Motor neuron (in vitro differentiated cells): Measurements from ENCODE around the gene SAYSD1. TPM values are rescaled to one million over a fixed set of nuclear protein-coding genes. Genes with fewer than 3 reads are reported as not detected.

Experiments used
- ATAC-seq, 8 experiments: fragments of 200-7000 bp; cut with Tn5 transposase; replicated peaks in 6 of 8; 2 replicates each; pipeline ENCODE4 v1.8.0; 2021; ENCODE audit warnings: mild to moderate bottlenecking in 8 of 8, moderate library complexity in 8 of 8
- H3K27ac ChIP-seq, 2 donors: fragments of 250-450 bp; sonication (Bioruptor Pico); 2 replicates each; pipeline ENCODE4 v1.9.0; 2021; ENCODE audit warnings: antibody characterized with exemption in 2 of 2, mild to moderate bottlenecking in 2 of 2, moderate library complexity in 1 of 2
- H3K4me1 ChIP-seq, 2 donors: fragments of 250-450 bp; sonication (Bioruptor Pico); replicated peaks in 1 of 2; 2 replicates each; pipeline ENCODE4 v1.6.1; 2021; ENCODE audit warnings: antibody characterized with exemption in 2 of 2, mild to moderate bottlenecking in 2 of 2, moderate library complexity in 1 of 2
- H3K4me3 ChIP-seq, 5 donors: fragments of 250-450 bp; sonication (Bioruptor Pico); 2 replicates each; pipeline ENCODE4 v1.9.0; 2021; ENCODE audit warnings: antibody characterized with exemption in 5 of 5, mild to moderate bottlenecking in 5 of 5, moderate library complexity in 4 of 5
- WGBS, 10 experiments: fragments of 450-650 bp; shearing (Covaris generic); methylation state at CpG; one replicate each; pipeline ENCODE4 v1.0.0; 2022; 5-methylcytosine and 5-hydroxymethylcytosine counted together
- in situ Hi-C, 9 experiments: fragments of 400-800 bp; cut with MboI; loops; one replicate each; pipeline ENCODE4 v1.15.0; 2021; ENCODE audit warnings: low sequenced_read_pairs in 9 of 9, low pct_unique_long_range_greater_than_20kb in 2 of 9; ENCODE audit not compliant: unreplicated experiment in 9 of 9
- total RNA-seq, 8 experiments: library from RNA; unstranded; fragments of 300-600 nt; gene quantifications; 2 replicates each; pipeline versions ENCODE4 v1.2.3 to v1.2.4, GENCODE V29; 2022

SAYSD1 gene
- total RNA-seq, 8 experiments from 2014 or later, result 8.8 to 14.3 (median 11.9) TPM

- WGBS, 10 experiments, result 60 to 100% (median 100%) methylated on average over 1 of the region's 1 CpG; no CpG with 5 or more reads in 5 of the 10 experiments
- no peak overlapping the region for H3K27ac ChIP-seq
- ATAC-seq, result no peak
- H3K4me1 ChIP-seq, result peaks cover 0 to 3% of the 10 kb centered on the region in 2 donors
- in situ Hi-C loops, result no loop called here
- no peak overlapping the region for H3K4me3 ChIP-seq
These were observed 12.2 kb downstream of the SAYSD1 start for GRCh38 chr6:39102821-39103136.

GRCh38 chr6:39102071-39102820 is 12.7 kb downstream of the SAYSD1 start:
- no peak overlapping the region for H3K4me3 ChIP-seq
- peak; percentile 44 to 81 (median 55) for ATAC-seq
- in situ Hi-C loops, result no loop called here

GRCh38 chr6:39100358-39100757 is 14.6 kb downstream of the SAYSD1 start:
- Histone ChIP-seq H3K27ac (no peak overlapping the region), H3K4me1 (peaks cover 0 to 7% of the 10 kb centered on the region in 2 donors), H3K4me3 (no peak overlapping the region)
- ATAC-seq, result no peak
- in situ Hi-C loops, result no loop called here
- 0 to 83% (median 49%) methylated on average over 1 to 3 of the region's 3 CpGs; no CpG with 5 or more reads in 3 of the 10 experiments for WGBS, 10 experiments

More at GRCh38 chr6:39102071-39102820, 12.7 kb downstream of the SAYSD1 start:
- H3K4me1 ChIP-seq, result peaks cover 0 to 3% of the 10 kb centered on the region in 2 donors
- 33 to 83% (median 40%) methylated on average over 1 to 10 of the region's 12 CpGs; no CpG with 5 or more reads in 2 of the 10 experiments for WGBS, 10 experiments
- no peak overlapping the region for H3K27ac ChIP-seq

- in situ Hi-C loops, result no loop called here
- no peak overlapping the region for H3K4me3 ChIP-seq
- no peak for ATAC-seq
- no peak overlapping the region for H3K27ac ChIP-seq
- peaks cover 22 to 38% of the 10 kb centered on the region in 2 donors for H3K4me1 ChIP-seq
These were observed 19.4 kb downstream of the SAYSD1 start for GRCh38 chr6:39095578-39095977.

- ATAC-seq, result peak in 2 of 8 experiments; percentile 48 to 70
- in situ Hi-C loops, result no loop called here
- 63 to 96% (median 80%) methylated on average over 2 to 4 of the region's 4 CpGs; no CpG with 5 or more reads in 1 of the 10 experiments for WGBS, 10 experiments
- Histone ChIP-seq H3K27ac (no peak overlapping the region), H3K4me3 (no peak overlapping the region), H3K4me1 (peaks cover 27 to 38% of the 10 kb centered on the region in 2 donors)
These were observed 21.8 kb downstream of the SAYSD1 start for GRCh38 chr6:39093149-39093708.

- Histone ChIP-seq H3K4me1 (peaks cover 27 to 38% of the 10 kb centered on the region in 2 donors), H3K27ac (no peak overlapping the region), H3K4me3 (no peak overlapping the region)
- ATAC-seq, result peak in 6 of 8 experiments; percentile 36 to 59 (median 46)
- in situ Hi-C loops, result no loop called here
- WGBS, 10 experiments, result 0 to 83% (median 30%) methylated on average over 1 of the region's 1 CpG; no CpG with 5 or more reads in 6 of the 10 experiments
These were observed 22.9 kb downstream of the SAYSD1 start for GRCh38 chr6:39092124-39092523.

GRCh38 chr6:39091220-39091619 is 23.8 kb downstream of the SAYSD1 start:
- 0 to 69% (median 47%) methylated on average over 1 to 7 of the region's 7 CpGs; no CpG with 5 or more reads in 3 of the 10 experiments for WGBS, 10 experiments
- H3K4me1 ChIP-seq, result peaks cover 34 to 45% of the 10 kb centered on the region in 2 donors
- peak in 5 of 8 experiments; percentile 42 to 78 (median 54) for ATAC-seq

GRCh38 chr6:39090036-39090435 is 24.9 kb downstream of the SAYSD1 start:
- H3K4me3 ChIP-seq, result no peak overlapping the region
- in situ Hi-C loops, result no loop called here
- 26 to 91% (median 71%) methylated on average over 1 to 3 of the region's 4 CpGs; no CpG with 5 or more reads in 2 of the 10 experiments for WGBS, 10 experiments
- H3K27ac ChIP-seq, result no peak overlapping the region
- no peak for ATAC-seq
- H3K4me1 ChIP-seq, result peaks cover 46 to 49% of the 10 kb centered on the region in 2 donors

More at GRCh38 chr6:39091220-39091619, 23.8 kb downstream of the SAYSD1 start:
- in situ Hi-C loops, result no loop called here
- no peak overlapping the region for H3K4me3 ChIP-seq
- no peak overlapping the region for H3K27ac ChIP-seq

GRCh38 chr6:39088331-39088730 is 26.7 kb downstream of the SAYSD1 start:
- Histone ChIP-seq H3K4me1 (peaks cover 42 to 46% of the 10 kb centered on the region in 2 donors), H3K4me3 (no peak overlapping the region), H3K27ac (no peak overlapping the region)
- in situ Hi-C loops, result no loop called here
- ATAC-seq, result peak; percentile 51 to 95 (median 72)
- WGBS, 10 experiments, result 0 to 20% (median 12%) methylated on average over 1 to 4 of the region's 4 CpGs; no CpG with 5 or more reads in 1 of the 10 experiments

- peaks cover 35 to 36% of the 10 kb centered on the region in 2 donors for H3K4me1 ChIP-seq
- no peak for ATAC-seq
- H3K27ac ChIP-seq, result no peak overlapping the region
- WGBS, 10 experiments, result 10 to 89% (median 59%) methylated on average over 2 to 6 of the region's 7 CpGs; no CpG with 5 or more reads in 5 of the 10 experiments
- H3K4me3 ChIP-seq, result no peak overlapping the region
- in situ Hi-C loops, result no loop called here
These were observed 27.8 kb downstream of the SAYSD1 start for GRCh38 chr6:39087197-39087596.

GRCh38 chr6:39086711-39087110 is 28.3 kb downstream of the SAYSD1 start:
- no peak overlapping the region for H3K4me3 ChIP-seq
- peaks cover 30 to 31% of the 10 kb centered on the region in 2 donors for H3K4me1 ChIP-seq
- 0 to 100% (median 61%) methylated on average over 1 to 2 of the region's 6 CpGs; no CpG with 5 or more reads in 4 of the 10 experiments for WGBS, 10 experiments
- ATAC-seq, result no peak
- H3K27ac ChIP-seq, result peak overlapping the region in 1 of 2 donors; percentile 16
- in situ Hi-C loops, result no loop called here

- peak in 3 of 8 experiments; percentile 11 to 51 (median 14) for ATAC-seq
- Histone ChIP-seq H3K4me3 (no peak overlapping the region), H3K27ac (peak overlapping the region in 1 of 2 donors; percentile 16), H3K4me1 (peaks cover 27 to 30% of the 10 kb centered on the region in 2 donors)
- WGBS, 10 experiments, result 20 to 90% (median 57%) methylated on average over 2 to 3 of the region's 7 CpGs; no CpG with 5 or more reads in 6 of the 10 experiments
- in situ Hi-C loops, result no loop called here
These were observed 28.7 kb downstream of the SAYSD1 start for GRCh38 chr6:39086294-39086693.

GRCh38 chr6:39085129-39085797 is 29.7 kb downstream of the SAYSD1 start:
- peaks cover 23 to 28% of the 10 kb centered on the region in 2 donors for H3K4me1 ChIP-seq
- ATAC-seq, result peak in 5 of 8 experiments; percentile 61 to 85 (median 65)
- H3K4me3 ChIP-seq, result no peak overlapping the region
- in situ Hi-C loops, result no loop called here
- WGBS, 10 experiments, result 35 to 100% (median 68%) methylated on average over 1 to 3 of the region's 5 CpGs; no CpG with 5 or more reads in 2 of the 10 experiments
- H3K27ac ChIP-seq, result peak overlapping the region in 1 of 2 donors; percentile 12
